ENCODE data around the gene SATB2. TPM values are rescaled to one million over a fixed set of nuclear protein-coding genes. Genes with fewer than 3 reads are reported as not detected.

SATB2 gene
- total RNA-seq, 1 donor from 2014 or later: 7.4 TPM

DNA sequence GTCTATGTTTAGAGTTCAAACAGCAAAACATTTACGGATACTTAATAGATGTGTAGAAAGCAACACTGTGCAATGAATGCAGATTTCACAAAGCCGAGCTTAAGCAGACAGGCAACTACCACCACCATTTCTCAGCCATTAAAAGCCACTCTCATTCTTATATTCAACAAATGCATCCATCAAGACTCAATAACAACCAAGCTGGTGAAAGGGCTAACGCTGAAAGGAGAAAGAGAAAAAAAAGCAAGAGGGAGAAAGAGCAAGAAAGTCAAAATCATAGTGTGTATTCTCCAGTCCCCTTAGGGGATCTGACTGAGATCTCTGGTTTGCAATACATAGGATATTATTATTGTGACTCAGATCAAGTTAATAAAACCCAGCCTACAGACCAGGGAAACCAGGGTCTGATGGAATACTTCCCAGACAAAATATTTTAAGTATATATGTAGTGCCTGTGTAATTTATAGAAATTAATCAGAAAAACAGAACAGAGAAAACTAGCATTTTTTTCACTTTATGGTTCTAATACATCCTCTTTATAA, 14.1 kb downstream of the SATB2 start:
- Histone ChIP-seq H3K27ac (no peak overlapping the region), H3K4me3 (no peak overlapping the region), H3K4me1 (no peaks in the 10 kb centered on the region), H3K9me3 (no peaks in the 10 kb centered on the region), H3K36me3 (no peaks in the 10 kb centered on the region), H3K27me3 (no peaks in the 10 kb centered on the region)
- no peak for TF ChIP-seq POLR2AphosphoS5 (IDR thresholded peaks at IDR 0.05; ENCODE audit: insufficient read depth in 1 of 2, low read depth in 1 of 2)
- no peak for TF ChIP-seq POLR2A (IDR thresholded peaks at IDR 0.05)
- TF ChIP-seq, protein P1, sequence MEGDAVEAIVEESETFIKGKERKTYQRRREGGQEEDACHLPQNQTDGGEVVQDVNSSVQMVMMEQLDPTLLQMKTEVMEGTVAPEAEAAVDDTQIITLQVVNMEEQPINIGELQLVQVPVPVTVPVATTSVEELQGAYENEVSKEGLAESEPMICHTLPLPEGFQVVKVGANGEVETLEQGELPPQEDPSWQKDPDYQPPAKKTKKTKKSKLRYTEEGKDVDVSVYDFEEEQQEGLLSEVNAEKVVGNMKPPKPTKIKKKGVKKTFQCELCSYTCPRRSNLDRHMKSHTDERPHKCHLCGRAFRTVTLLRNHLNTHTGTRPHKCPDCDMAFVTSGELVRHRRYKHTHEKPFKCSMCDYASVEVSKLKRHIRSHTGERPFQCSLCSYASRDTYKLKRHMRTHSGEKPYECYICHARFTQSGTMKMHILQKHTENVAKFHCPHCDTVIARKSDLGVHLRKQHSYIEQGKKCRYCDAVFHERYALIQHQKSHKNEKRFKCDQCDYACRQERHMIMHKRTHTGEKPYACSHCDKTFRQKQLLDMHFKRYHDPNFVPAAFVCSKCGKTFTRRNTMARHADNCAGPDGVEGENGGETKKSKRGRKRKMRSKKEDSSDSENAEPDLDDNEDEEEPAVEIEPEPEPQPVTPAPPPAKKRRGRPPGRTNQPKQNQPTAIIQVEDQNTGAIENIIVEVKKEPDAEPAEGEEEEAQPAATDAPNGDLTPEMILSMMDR (IDR thresholded peaks at IDR 0.05): no peak
- no peak for DNase-seq (ENCODE audit: extremely low spot score in 2 of 2)
- intact Hi-C loops (cut with DNase I): no loop called here

DNA sequence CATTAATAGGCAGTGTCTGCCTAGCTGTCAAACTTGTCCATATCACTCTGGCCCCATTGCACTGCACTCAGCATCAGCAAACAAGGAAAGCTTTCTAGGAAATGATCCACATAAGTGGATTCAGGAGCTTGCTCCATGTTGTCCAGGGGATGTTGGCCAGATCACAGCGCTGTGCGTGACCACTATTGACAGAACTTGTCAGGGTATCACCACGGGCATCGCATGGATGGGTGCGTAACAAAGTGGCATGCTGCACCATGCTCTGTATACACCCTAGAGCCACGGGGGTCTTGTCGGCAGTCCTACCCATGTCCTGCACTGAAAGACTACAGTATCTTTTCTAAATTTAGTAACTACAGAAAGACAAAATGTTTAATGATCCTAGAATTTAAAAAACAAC, 15.6 kb downstream of the SATB2 start:
- no peak for DNase-seq (ENCODE audit: extremely low spot score in 2 of 2)
- H3K4me1 ChIP-seq: no peaks in the 10 kb centered on the region
- no peak overlapping the region for H3K4me3 ChIP-seq
- intact Hi-C loops (cut with DNase I): no loop called here
- H3K27me3 ChIP-seq: no peaks in the 10 kb centered on the region
- H3K36me3 ChIP-seq: no peaks in the 10 kb centered on the region
- H3K9me3 ChIP-seq: no peaks in the 10 kb centered on the region
- H3K27ac ChIP-seq: no peak overlapping the region
- TF ChIP-seq, protein P1 (IDR thresholded peaks at IDR 0.05): no peak
- TF ChIP-seq POLR2A (IDR thresholded peaks at IDR 0.05): no peak
- no peak for TF ChIP-seq POLR2AphosphoS5 (IDR thresholded peaks at IDR 0.05; ENCODE audit: insufficient read depth in 1 of 2, low read depth in 1 of 2)

DNA sequence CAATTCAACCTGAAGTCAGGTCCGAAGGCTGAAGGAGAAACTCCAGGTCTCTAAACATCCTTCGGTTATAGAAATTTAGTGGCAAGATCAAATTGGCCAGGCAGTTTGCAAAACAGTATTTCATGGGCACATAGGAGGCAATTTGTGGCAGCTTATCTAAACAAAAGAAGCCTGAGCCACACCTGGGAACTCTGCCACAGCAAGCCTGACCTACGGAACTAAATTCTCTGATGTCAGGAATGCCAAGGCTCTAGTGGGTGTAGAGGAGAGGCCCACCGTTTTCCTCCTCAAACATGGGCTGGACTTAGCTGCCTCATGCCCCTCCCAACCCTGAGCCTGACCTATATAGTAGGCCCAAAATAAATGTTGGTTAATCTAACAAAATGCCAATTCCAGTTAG, 16.0 kb downstream of the SATB2 start:
- intact Hi-C loops (cut with DNase I): no loop called here
- no peaks in the 10 kb centered on the region for H3K27me3 ChIP-seq
- H3K4me3 ChIP-seq: no peak overlapping the region
- no peaks in the 10 kb centered on the region for H3K9me3 ChIP-seq
- H3K27ac ChIP-seq: no peak overlapping the region
- no peak for DNase-seq (ENCODE audit: extremely low spot score in 2 of 2)
- no peaks in the 10 kb centered on the region for H3K4me1 ChIP-seq
- no peaks in the 10 kb centered on the region for H3K36me3 ChIP-seq
- TF ChIP-seq, protein P1 (IDR thresholded peaks at IDR 0.05): no peak
- no peak for TF ChIP-seq POLR2AphosphoS5 (IDR thresholded peaks at IDR 0.05; ENCODE audit: insufficient read depth in 1 of 2, low read depth in 1 of 2)
- no peak for TF ChIP-seq POLR2A (IDR thresholded peaks at IDR 0.05)

DNA sequence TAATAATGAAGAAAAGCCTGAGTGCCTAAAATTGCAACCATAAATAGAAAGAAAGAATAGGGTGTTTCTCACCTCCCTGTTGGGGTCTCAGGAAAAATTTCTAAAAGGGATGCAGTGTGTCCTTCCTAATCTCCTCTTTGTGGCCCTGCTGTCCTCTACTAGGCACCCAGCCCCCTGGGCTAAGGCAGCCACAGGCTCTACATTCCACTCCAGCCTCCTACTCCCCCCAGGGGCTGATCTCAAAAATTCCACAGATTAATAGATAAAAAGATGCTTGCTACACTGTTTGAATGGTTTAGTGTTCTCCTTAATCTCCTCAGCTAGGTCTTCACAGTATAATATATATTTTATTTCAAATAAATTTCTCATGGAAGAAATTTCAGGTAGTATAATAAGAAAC, 17.6 kb downstream of the SATB2 start:
- Histone ChIP-seq H3K36me3 (no peaks in the 10 kb centered on the region), H3K4me3 (no peak overlapping the region), H3K27ac (no peak overlapping the region), H3K27me3 (no peaks in the 10 kb centered on the region), H3K4me1 (no peaks in the 10 kb centered on the region), H3K9me3 (no peaks in the 10 kb centered on the region)
- intact Hi-C loops (cut with DNase I): no loop called here
- no peak for DNase-seq (ENCODE audit: extremely low spot score in 2 of 2)
- no peak for TF ChIP-seq POLR2AphosphoS5 (IDR thresholded peaks at IDR 0.05; ENCODE audit: insufficient read depth in 1 of 2, low read depth in 1 of 2)

DNA sequence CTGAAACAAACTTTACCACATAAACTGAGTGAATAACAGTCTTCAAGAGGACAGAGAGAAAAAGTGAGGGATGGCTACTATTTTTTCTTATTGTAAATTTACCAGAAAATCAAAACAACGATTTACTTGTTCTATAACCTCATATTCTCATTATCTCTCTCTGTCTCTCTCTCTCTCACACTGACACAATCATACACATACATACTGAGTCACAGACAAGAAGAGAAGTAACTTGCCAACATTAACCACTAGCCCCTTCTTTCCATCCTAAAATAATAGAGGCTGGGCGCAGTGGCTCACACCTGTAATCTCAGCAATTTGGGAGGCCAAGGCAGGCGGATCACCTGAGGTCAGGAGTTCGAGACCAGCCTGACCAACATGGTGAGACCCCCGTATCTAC, 18.2 kb downstream of the SATB2 start:
- Histone ChIP-seq H3K27me3 (no peaks in the 10 kb centered on the region), H3K4me3 (no peak overlapping the region), H3K27ac (no peak overlapping the region), H3K9me3 (no peaks in the 10 kb centered on the region), H3K4me1 (no peaks in the 10 kb centered on the region), H3K36me3 (no peaks in the 10 kb centered on the region)
- no peak for DNase-seq (ENCODE audit: extremely low spot score in 2 of 2)
- TF ChIP-seq, protein P1 (IDR thresholded peaks at IDR 0.05): no peak
- intact Hi-C loops (cut with DNase I): no loop called here

DNA sequence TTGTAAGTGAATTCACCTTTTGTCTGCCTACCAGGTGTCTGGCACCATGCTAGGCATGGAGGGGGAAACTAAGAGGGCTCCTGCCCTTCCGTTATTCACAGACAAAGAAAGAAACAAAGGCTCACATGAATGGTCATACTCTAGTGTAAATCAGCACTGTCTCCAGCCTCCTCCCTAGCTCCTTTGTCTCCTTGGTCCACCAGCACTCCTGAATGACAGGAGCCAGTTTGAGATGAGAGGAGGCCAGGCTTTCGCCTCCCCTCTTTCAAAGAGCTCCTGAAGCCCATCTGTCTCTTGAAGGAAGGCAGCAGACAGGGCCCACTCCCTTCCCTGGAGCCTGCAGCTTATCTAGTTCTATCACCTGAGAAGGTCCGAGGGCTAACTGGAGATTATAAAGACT, 18.7 kb downstream of the SATB2 start:
- H3K9me3 ChIP-seq: no peaks in the 10 kb centered on the region
- TF ChIP-seq POLR2A (IDR thresholded peaks at IDR 0.05) (no peak), POLR2AphosphoS5 (IDR thresholded peaks at IDR 0.05; ENCODE audit: insufficient read depth in 1 of 2, low read depth in 1 of 2) (no peak)
- TF ChIP-seq, protein P1 (IDR thresholded peaks at IDR 0.05): no peak
- DNase-seq (ENCODE audit: extremely low spot score in 2 of 2): no peak
- no peak overlapping the region for H3K27ac ChIP-seq
- H3K36me3 ChIP-seq: no peaks in the 10 kb centered on the region
- intact Hi-C loops (cut with DNase I): no loop called here
- H3K27me3 ChIP-seq: no peaks in the 10 kb centered on the region
- H3K4me3 ChIP-seq: no peak overlapping the region
- no peaks in the 10 kb centered on the region for H3K4me1 ChIP-seq
